A549 (cell line): ENCODE measurements around the gene GJD3.

ENCODE experiments used
- BHLHE40 ChIP-seq: IDR thresholded peaks from 2 replicates; pipeline ENCODE4 v1.6.1; 2012; ENCODE audit warnings: low read depth, low read length, inconsistent platforms
- CHD2 ChIP-seq: fragments of 150-350 bp; IDR thresholded peaks from 2 replicates; pipeline ENCODE4 v1.6.1; 2014; ENCODE audit warnings: low read length; ENCODE audit not compliant: partially characterized antibody
- CTCF ChIP-seq: fragments of >200 bp; sonication (Bioruptor Twin); formaldehyde crosslinking; IDR thresholded peaks from 3 replicates; pipeline ENCODE4 v1.5.1; 2016
- KDM1A ChIP-seq: fragments of 200-600 bp; sonication (generic); IDR thresholded peaks from 2 replicates; pipeline ENCODE4 v1.6.1; 2016; ENCODE audit warnings: low read depth, mild to moderate bottlenecking
- KDM5A ChIP-seq: fragments of 200-600 bp; sonication (generic); IDR thresholded peaks from 2 replicates; pipeline ENCODE4 v1.6.1; 2016; ENCODE audit warnings: antibody characterized with exemption, mild to moderate bottlenecking
- MAFK ChIP-seq: fragments of 450-650 bp; IDR thresholded peaks from 2 replicates; pipeline ENCODE4 v1.6.1; 2014; ENCODE audit not compliant: partially characterized antibody
- MAX ChIP-seq: IDR thresholded peaks from 2 replicates; pipeline ENCODE4 v1.6.1; 2012
- NR3C1 ChIP-seq: fragments of >200 bp; sonication (Bioruptor Twin); formaldehyde crosslinking; IDR thresholded peaks from 3 replicates; pipeline ENCODE4 v1.6.1; 2017
- PHF8 ChIP-seq: fragments of 200-600 bp; sonication (generic); IDR thresholded peaks from 2 replicates; pipeline ENCODE4 v1.6.1; 2016; ENCODE audit warnings: low read depth, mild to moderate bottlenecking, antibody characterized with exemption, moderate library complexity, borderline replicate concordance
- POLR2A ChIP-seq: IDR thresholded peaks from 2 replicates; pipeline ENCODE4 v1.6.1; 2012; ENCODE audit warnings: mild to moderate bottlenecking, low read length
- RAD21 ChIP-seq, 2 experiments: fragments of >200 bp in 1 of 2; sonication (Bioruptor Twin) in 1 of 2; formaldehyde crosslinking in 1 of 2; IDR thresholded peaks in 1 of 2; conservative IDR thresholded peaks in 1 of 2; 2 replicates in 1 of 2; 3 replicates in 1 of 2; pipeline ENCODE4 v1.6.1; 2012 to 2018; ENCODE audit warnings: inconsistent platforms in 1 of 2
- SMC3 ChIP-seq: fragments of >200 bp; sonication (Bioruptor Twin); formaldehyde crosslinking; IDR thresholded peaks from 3 replicates; pipeline ENCODE4 v1.6.1; 2018; ENCODE audit warnings: inconsistent platforms
- TF ChIP-seq, protein P1 (sequence below): fragments of 450-650 bp; IDR thresholded peaks from 2 replicates; pipeline ENCODE4 v1.6.1; 2014; ENCODE audit warnings: antibody characterized with exemption

DNA sequence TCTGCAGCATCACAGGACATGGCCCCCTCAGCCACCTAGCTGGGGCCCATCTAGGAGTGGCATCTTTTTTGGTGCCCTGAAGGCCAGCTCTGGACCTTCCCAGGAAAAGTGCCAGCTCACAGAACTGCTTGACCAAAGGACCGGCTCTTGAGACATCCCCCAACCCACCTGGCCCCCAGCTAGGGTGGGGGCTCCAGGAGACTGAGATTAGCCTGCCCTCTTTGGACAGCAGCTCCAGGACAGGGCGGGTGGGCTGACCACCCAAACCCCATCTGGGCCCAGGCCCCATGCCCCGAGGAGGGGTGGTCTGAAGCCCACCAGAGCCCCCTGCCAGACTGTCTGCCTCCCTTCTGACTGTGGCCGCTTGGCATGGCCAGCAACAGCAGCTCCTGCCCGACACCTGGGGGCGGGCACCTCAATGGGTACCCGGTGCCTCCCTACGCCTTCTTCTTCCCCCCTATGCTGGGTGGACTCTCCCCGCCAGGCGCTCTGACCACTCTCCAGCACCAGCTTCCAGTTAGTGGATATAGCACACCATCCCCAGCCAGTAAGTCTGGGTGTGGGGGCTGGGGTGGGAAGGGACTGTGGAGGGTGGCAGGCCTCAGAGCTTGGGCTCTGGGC lies 33.6 kb downstream of the GJD3 start:
- TF ChIP-seq SMC3 (no peak), RAD21 (conservative IDR thresholded peaks at IDR 0.05 in 1 of 2, IDR thresholded peaks at IDR 0.05 in 1 of 2) (no peak), CTCF (no peak), PHF8 (no peak), MAFK (no peak), CHD2 (no peak), NR3C1 (no peak), KDM1A (no peak), POLR2A (no peak), BHLHE40 (no peak), KDM5A (no peak), MAX (no peak)
- TF ChIP-seq, protein P1, sequence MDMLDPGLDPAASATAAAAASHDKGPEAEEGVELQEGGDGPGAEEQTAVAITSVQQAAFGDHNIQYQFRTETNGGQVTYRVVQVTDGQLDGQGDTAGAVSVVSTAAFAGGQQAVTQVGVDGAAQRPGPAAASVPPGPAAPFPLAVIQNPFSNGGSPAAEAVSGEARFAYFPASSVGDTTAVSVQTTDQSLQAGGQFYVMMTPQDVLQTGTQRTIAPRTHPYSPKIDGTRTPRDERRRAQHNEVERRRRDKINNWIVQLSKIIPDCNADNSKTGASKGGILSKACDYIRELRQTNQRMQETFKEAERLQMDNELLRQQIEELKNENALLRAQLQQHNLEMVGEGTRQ, result no peak
